ENCODE measurements around the gene GJA1.
"Not testable (repeated sequence)": the region's sequence is repeated elsewhere in the genome, so short reads cannot be mapped to it uniquely, and the experiment has no call there.

GJA1 gene

GRCh38 chr6:121435444-121436069 lies at the start of gene GJA1:
Gene GJA1 (plus strand): TSS chr6:121435646. CDS start chr6:121446848, 11,202 bp downstream.
- no peak within 1 kb of the TSS for H3K4me3 ChIP-seq (ENCODE audit: insufficient read depth, low read length, poor library complexity, severe bottlenecking)

GRCh38 chr6:121386551-121386950 lies 48.9 kb upstream of the GJA1 start:
- H2AFZ ChIP-seq (ENCODE audit: low read depth, low read length, severe bottlenecking); H3K9me2 ChIP-seq (replicated peaks; ENCODE audit: insufficient read depth, low read length); H4K20me1 ChIP-seq (ENCODE audit: low read depth, low read length); H3K79me2 ChIP-seq (ENCODE audit: insufficient read depth, low read length); H3F3A ChIP-seq (ENCODE audit: insufficient read depth); H3K4me2 ChIP-seq (ENCODE audit: low read depth, low read length, poor library complexity, severe bottlenecking); H3K27me3 ChIP-seq (ENCODE audit: low read length); H3K36me3 ChIP-seq (ENCODE audit: low read length); H3K9ac ChIP-seq (ENCODE audit: low read length); H3K27ac ChIP-seq (ENCODE audit: low read depth, low read length); H3K4me3 ChIP-seq (ENCODE audit: insufficient read depth, low read length, poor library complexity, severe bottlenecking); H3K9me3 ChIP-seq (ENCODE audit: insufficient read depth, low read length): not testable (repeated sequence)

More at GRCh38 chr6:121435444-121436069, at the start of gene GJA1:
- Histone ChIP-seq H3K79me2 (ENCODE audit: insufficient read depth, low read length) (no peaks in the 10 kb centered on the region), H3K9me3 (ENCODE audit: insufficient read depth, low read length) (no peaks in the 10 kb centered on the region), H3K9ac (ENCODE audit: low read length) (no peak within 1 kb of the TSS), H3F3A (ENCODE audit: insufficient read depth) (no peaks in the 10 kb centered on the region), H3K36me3 (ENCODE audit: low read length) (no peaks in the 10 kb centered on the region), H2AFZ (ENCODE audit: low read depth, low read length, severe bottlenecking) (no peak within 1 kb of the TSS), H3K4me2 (ENCODE audit: low read depth, low read length, poor library complexity, severe bottlenecking) (no peak within 1 kb of the TSS), H3K27me3 (ENCODE audit: low read length) (no peaks in the 10 kb centered on the region), H3K9me2 (replicated peaks; ENCODE audit: insufficient read depth, low read length) (no peaks in the 10 kb centered on the region), H4K20me1 (ENCODE audit: low read depth, low read length) (no peaks in the 10 kb centered on the region), H3K27ac (ENCODE audit: low read depth, low read length) (no peak within 1 kb of the TSS)
- TF ChIP-seq CTCF (IDR thresholded peaks at IDR 0.05; ENCODE audit: insufficient read depth, low read length, poor library complexity, severe bottlenecking), result no peak
- TF ChIP-seq EZH2phosphoT487 (conservative IDR thresholded peaks at IDR 0.05; ENCODE audit: low read length), result no peak

GRCh38 chr6:121389419-121389818 lies 46.0 kb upstream of the GJA1 start:
- H3K36me3 ChIP-seq (ENCODE audit: low read length), result no peaks in the 10 kb centered on the region
- H3F3A ChIP-seq (ENCODE audit: insufficient read depth), result no peaks in the 10 kb centered on the region
- H3K4me2 ChIP-seq (ENCODE audit: low read depth, low read length, poor library complexity, severe bottlenecking), result no peak overlapping the region
- H3K4me3 ChIP-seq (ENCODE audit: insufficient read depth, low read length, poor library complexity, severe bottlenecking), result no peak overlapping the region
- TF ChIP-seq CTCF (IDR thresholded peaks at IDR 0.05; ENCODE audit: insufficient read depth, low read length, poor library complexity, severe bottlenecking), result no peak
- no peak for TF ChIP-seq EZH2phosphoT487 (conservative IDR thresholded peaks at IDR 0.05; ENCODE audit: low read length)
- no peaks in the 10 kb centered on the region for H3K9me3 ChIP-seq (ENCODE audit: insufficient read depth, low read length)
- no peaks in the 10 kb centered on the region for H3K9me2 ChIP-seq (replicated peaks; ENCODE audit: insufficient read depth, low read length)
- H3K27ac ChIP-seq (ENCODE audit: low read depth, low read length), result no peak overlapping the region
- H2AFZ ChIP-seq (ENCODE audit: low read depth, low read length, severe bottlenecking), result no peak overlapping the region
- no peaks in the 10 kb centered on the region for H3K79me2 ChIP-seq (ENCODE audit: insufficient read depth, low read length)
- H3K27me3 ChIP-seq (ENCODE audit: low read length), result no peaks in the 10 kb centered on the region
- no peak overlapping the region for H3K9ac ChIP-seq (ENCODE audit: low read length)
- no peaks in the 10 kb centered on the region for H4K20me1 ChIP-seq (ENCODE audit: low read depth, low read length)

GRCh38 chr6:121393731-121394505 lies 41.5 kb upstream of the GJA1 start:
- no peak overlapping the region for H3K27ac ChIP-seq (ENCODE audit: low read depth, low read length)
- H3K4me2 ChIP-seq (ENCODE audit: low read depth, low read length, poor library complexity, severe bottlenecking), result no peak overlapping the region
- no peaks in the 10 kb centered on the region for H3K9me3 ChIP-seq (ENCODE audit: insufficient read depth, low read length)
- no peaks in the 10 kb centered on the region for H4K20me1 ChIP-seq (ENCODE audit: low read depth, low read length)
- H3K79me2 ChIP-seq (ENCODE audit: insufficient read depth, low read length), result no peaks in the 10 kb centered on the region
- no peak overlapping the region for H3K4me3 ChIP-seq (ENCODE audit: insufficient read depth, low read length, poor library complexity, severe bottlenecking)
- no peaks in the 10 kb centered on the region for H3K9me2 ChIP-seq (replicated peaks; ENCODE audit: insufficient read depth, low read length)
- TF ChIP-seq EZH2phosphoT487 (conservative IDR thresholded peaks at IDR 0.05; ENCODE audit: low read length) (no peak), CTCF (IDR thresholded peaks at IDR 0.05; ENCODE audit: insufficient read depth, low read length, poor library complexity, severe bottlenecking) (no peak)
- H3K9ac ChIP-seq (ENCODE audit: low read length), result no peak overlapping the region
- H3K27me3 ChIP-seq (ENCODE audit: low read length), result no peaks in the 10 kb centered on the region
- H3K36me3 ChIP-seq (ENCODE audit: low read length), result no peaks in the 10 kb centered on the region
- H2AFZ ChIP-seq (ENCODE audit: low read depth, low read length, severe bottlenecking), result no peak overlapping the region
- no peaks in the 10 kb centered on the region for H3F3A ChIP-seq (ENCODE audit: insufficient read depth)
